Right atrium auricular region (tissue), 2 donors: ENCODE measurements around the gene DNAJA3. TPM values are rescaled to one million over a fixed set of nuclear protein-coding genes. Genes with fewer than 3 reads are reported as not detected.

Experiments used
- DNase-seq: peaks from one replicate; pipeline ENCODE4 v3.0.0-alpha.2; 2019; ENCODE audit warnings: low spot score
- H3K27ac ChIP-seq, 2 donors: fragments of 200-600 bp; sonication (generic); 1 replicate in 1 of 2; 2 replicates in 1 of 2; pipeline ENCODE4 v1.5.1; 2016 to 2019
- H3K27me3 ChIP-seq, 2 donors: fragments of 200-600 bp; sonication (generic); one replicate each; pipeline versions ENCODE4 v1.5.1 to v1.6.0; 2017 to 2019
- H3K36me3 ChIP-seq: fragments of 200-600 bp; sonication (generic); one replicate; pipeline ENCODE4 v1.5.1; 2016
- H3K4me1 ChIP-seq, 2 donors: fragments of 200-600 bp; sonication (generic); one replicate each; pipeline versions ENCODE4 v1.5.1 to v1.6.0; 2017 to 2019
- H3K4me3 ChIP-seq, 2 donors: fragments of 200-600 bp; sonication (generic); 1 replicate in 1 of 2; 2 replicates in 1 of 2; pipeline ENCODE4 v1.5.1; 2017 to 2019; ENCODE audit warnings: mild to moderate bottlenecking in 1 of 2, moderate library complexity in 1 of 2
- H3K9me3 ChIP-seq, 2 donors: fragments of 200-600 bp; sonication (generic); one replicate each; pipeline ENCODE4 v1.5.1; 2019
- total RNA-seq, 2 donors: library from RNA; depleted of rRNA; stranded (reverse); fragments of >200 nt; gene quantifications; one replicate each; pipeline ENCODE4 v1.1.0, GENCODE V29; 2016
- TF ChIP-seq, protein P1 (sequence below), 2 donors: fragments of 200-600 bp; sonication (generic); IDR thresholded peaks; one replicate each; pipeline ENCODE4 v1.5.1; 2019; ENCODE audit warnings: antibody characterized with exemption in 2 of 2

Gene DNAJA3
- total RNA-seq, 2 donors from 2014 or later: 47.6 to 50.5 TPM

- Histone ChIP-seq H3K4me1 (peaks cover 0 to 34% of the 10 kb centered on the region in 2 donors), H3K9me3 (no peaks in the 10 kb centered on the region), H3K27ac (no peak overlapping the region), H3K27me3 (no peaks in the 10 kb centered on the region), H3K4me3 (no peak overlapping the region), H3K36me3 (peaks cover 15% of the 10 kb centered on the region)
- no peak for DNase-seq
- TF ChIP-seq, protein P1, sequence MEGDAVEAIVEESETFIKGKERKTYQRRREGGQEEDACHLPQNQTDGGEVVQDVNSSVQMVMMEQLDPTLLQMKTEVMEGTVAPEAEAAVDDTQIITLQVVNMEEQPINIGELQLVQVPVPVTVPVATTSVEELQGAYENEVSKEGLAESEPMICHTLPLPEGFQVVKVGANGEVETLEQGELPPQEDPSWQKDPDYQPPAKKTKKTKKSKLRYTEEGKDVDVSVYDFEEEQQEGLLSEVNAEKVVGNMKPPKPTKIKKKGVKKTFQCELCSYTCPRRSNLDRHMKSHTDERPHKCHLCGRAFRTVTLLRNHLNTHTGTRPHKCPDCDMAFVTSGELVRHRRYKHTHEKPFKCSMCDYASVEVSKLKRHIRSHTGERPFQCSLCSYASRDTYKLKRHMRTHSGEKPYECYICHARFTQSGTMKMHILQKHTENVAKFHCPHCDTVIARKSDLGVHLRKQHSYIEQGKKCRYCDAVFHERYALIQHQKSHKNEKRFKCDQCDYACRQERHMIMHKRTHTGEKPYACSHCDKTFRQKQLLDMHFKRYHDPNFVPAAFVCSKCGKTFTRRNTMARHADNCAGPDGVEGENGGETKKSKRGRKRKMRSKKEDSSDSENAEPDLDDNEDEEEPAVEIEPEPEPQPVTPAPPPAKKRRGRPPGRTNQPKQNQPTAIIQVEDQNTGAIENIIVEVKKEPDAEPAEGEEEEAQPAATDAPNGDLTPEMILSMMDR (IDR thresholded peaks at IDR 0.05): no peak
Observed at GRCh38 chr16:4495766-4496165, 70.1 kb downstream of the DNAJA3 start.

- Histone ChIP-seq H3K27ac (no peak overlapping the region), H3K9me3 (no peaks in the 10 kb centered on the region), H3K4me3 (no peak overlapping the region), H3K36me3 (peaks cover 15% of the 10 kb centered on the region), H3K4me1 (peaks cover 2 to 39% of the 10 kb centered on the region in 2 donors), H3K27me3 (no peaks in the 10 kb centered on the region)
- TF ChIP-seq, protein P1 (IDR thresholded peaks at IDR 0.05): no peak
- DNase-seq: no peak
Observed at GRCh38 chr16:4496305-4496704, 70.6 kb downstream of the DNAJA3 start.

DNA sequence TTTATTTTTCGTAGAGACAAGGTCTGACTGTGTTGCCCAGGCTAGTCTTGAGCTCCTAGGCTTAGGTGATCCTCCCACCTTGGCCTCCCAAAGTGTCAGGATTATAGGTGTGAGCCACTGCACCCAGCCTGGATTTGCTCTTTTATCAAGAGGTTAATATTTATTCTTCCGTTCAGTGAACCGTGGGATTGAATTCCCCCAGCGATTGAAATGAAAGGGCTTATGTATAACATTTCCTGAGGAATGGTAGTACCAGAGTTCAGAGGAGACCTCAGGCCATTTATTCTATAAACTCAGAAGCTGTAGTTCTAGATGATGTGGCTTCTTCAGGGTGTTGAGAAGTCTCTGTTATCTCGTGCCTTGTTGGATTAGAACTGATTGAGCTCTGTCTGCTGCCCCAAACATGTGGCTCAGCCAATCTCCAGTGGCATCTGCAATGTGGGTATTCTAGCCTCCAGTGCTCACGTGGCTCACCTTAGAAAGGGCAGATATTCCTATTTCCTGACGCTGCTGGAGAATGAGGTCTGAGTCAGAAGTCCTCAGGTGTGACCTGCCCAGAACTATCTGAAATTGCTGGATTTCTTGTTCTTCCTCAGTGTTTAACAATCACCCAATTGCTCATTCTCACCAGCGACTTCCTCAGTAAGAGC is 73.0 kb downstream of the DNAJA3 start:
- Histone ChIP-seq H3K9me3 (no peaks in the 10 kb centered on the region), H3K36me3 (peaks cover 15% of the 10 kb centered on the region), H3K4me3 (no peak overlapping the region), H3K27ac (no peak overlapping the region), H3K4me1 (peaks cover 3 to 46% of the 10 kb centered on the region in 2 donors), H3K27me3 (no peaks in the 10 kb centered on the region)
- no peak for DNase-seq
- TF ChIP-seq, protein P1 (IDR thresholded peaks at IDR 0.05): no peak

DNA sequence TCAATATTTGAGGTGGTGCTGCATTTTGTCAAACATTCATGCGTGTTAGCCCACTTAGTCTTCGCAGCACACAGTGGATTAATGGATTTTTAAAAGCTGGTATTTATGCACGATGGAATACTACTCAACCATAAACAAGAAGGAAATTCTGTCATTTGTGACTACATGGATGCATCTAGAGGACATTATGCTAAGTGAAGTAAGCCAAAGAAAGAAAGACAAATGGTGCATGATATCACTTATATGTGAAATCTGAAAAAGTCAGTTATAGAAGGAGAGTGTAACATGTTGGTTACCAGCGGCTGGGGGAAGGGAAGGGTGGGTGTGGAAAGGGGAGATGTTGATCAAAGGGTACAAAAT is 73.5 kb downstream of the DNAJA3 start:
- Histone ChIP-seq H3K4me3 (no peak overlapping the region), H3K27me3 (no peaks in the 10 kb centered on the region), H3K36me3 (peaks cover 15% of the 10 kb centered on the region), H3K4me1 (peaks cover 3 to 46% of the 10 kb centered on the region in 2 donors), H3K27ac (no peak overlapping the region), H3K9me3 (no peaks in the 10 kb centered on the region)
- no peak for DNase-seq
- TF ChIP-seq, protein P1 (IDR thresholded peaks at IDR 0.05): no peak

- H3K27me3 ChIP-seq: no peaks in the 10 kb centered on the region
- no peaks in the 10 kb centered on the region for H3K9me3 ChIP-seq
- no peak for DNase-seq
- H3K36me3 ChIP-seq: peaks cover 16% of the 10 kb centered on the region
- TF ChIP-seq, protein P1 (IDR thresholded peaks at IDR 0.05): no peak
- peak overlapping the region; percentile 61 to 86 for H3K27ac ChIP-seq
- H3K4me1 ChIP-seq: peaks cover 3 to 37% of the 10 kb centered on the region in 2 donors
- peak overlapping the region; percentile 2 to 17 for H3K4me3 ChIP-seq
Observed at GRCh38 chr16:4500272-4500671, 74.6 kb downstream of the DNAJA3 start.

GRCh38 chr16:4501071-4501478 is 75.4 kb downstream of the DNAJA3 start:
- Histone ChIP-seq H3K4me3 (peak overlapping the region in 1 of 2 donors; percentile 17), H3K36me3 (peaks cover 23% of the 10 kb centered on the region), H3K27ac (peak overlapping the region; percentile 61 to 86), H3K4me1 (peaks cover 3 to 31% of the 10 kb centered on the region in 2 donors), H3K27me3 (no peaks in the 10 kb centered on the region), H3K9me3 (no peaks in the 10 kb centered on the region)
- TF ChIP-seq, protein P1 (IDR thresholded peaks at IDR 0.05): no peak
- DNase-seq: no peak
